Gastrocnemius medialis (tissue), 4 donors: ENCODE measurements around the gene NACA2.

Experiments
- POLR2A ChIP-seq, 2 donors: fragments of 450-650 bp; IDR thresholded peaks; one replicate each; pipeline ENCODE4 v1.6.1; 2017; ENCODE audit warnings: antibody characterized with exemption in 2 of 2, mild to moderate bottlenecking in 2 of 2, moderate library complexity in 2 of 2
- TF ChIP-seq, protein P1 (sequence below), 5 experiments: fragments of 450-650 bp in 3 of 5; fragments of 200-600 bp in 2 of 5; sonication (generic) in 2 of 5; IDR thresholded peaks in 4 of 5; conservative IDR thresholded peaks in 1 of 5; 1 replicate in 4 of 5; 2 replicates in 1 of 5; pipeline ENCODE4 v1.5.1; 2016 to 2019; ENCODE audit warnings: antibody characterized with exemption in 5 of 5, mild to moderate bottlenecking in 3 of 5, moderate library complexity in 3 of 5

GRCh38 chr17:61616783-61617182 lies 25.8 kb upstream of the NACA2 start:
- TF ChIP-seq, protein P1, sequence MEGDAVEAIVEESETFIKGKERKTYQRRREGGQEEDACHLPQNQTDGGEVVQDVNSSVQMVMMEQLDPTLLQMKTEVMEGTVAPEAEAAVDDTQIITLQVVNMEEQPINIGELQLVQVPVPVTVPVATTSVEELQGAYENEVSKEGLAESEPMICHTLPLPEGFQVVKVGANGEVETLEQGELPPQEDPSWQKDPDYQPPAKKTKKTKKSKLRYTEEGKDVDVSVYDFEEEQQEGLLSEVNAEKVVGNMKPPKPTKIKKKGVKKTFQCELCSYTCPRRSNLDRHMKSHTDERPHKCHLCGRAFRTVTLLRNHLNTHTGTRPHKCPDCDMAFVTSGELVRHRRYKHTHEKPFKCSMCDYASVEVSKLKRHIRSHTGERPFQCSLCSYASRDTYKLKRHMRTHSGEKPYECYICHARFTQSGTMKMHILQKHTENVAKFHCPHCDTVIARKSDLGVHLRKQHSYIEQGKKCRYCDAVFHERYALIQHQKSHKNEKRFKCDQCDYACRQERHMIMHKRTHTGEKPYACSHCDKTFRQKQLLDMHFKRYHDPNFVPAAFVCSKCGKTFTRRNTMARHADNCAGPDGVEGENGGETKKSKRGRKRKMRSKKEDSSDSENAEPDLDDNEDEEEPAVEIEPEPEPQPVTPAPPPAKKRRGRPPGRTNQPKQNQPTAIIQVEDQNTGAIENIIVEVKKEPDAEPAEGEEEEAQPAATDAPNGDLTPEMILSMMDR (IDR thresholded peaks at IDR 0.05 in 4 of 5, conservative IDR thresholded peaks at IDR 0.05 in 1 of 5), result no peak
- no peak for TF ChIP-seq POLR2A (IDR thresholded peaks at IDR 0.05)
